SIG-M5 (cell line): Measurements from ENCODE around the gene TBC1D17.

Experiments used
- DNase-seq: peaks from one replicate; lab custom pipeline; 2025; lab: John Stamatoyannopoulos, UW

The TBC1D17 gene

GRCh38 chr19:49877020-49877878 lies at the start of gene TBC1D17, which contains the start of gene AKT1S1:
Gene TBC1D17, plus strand, starts transcription at chr19:49877702. Its CDS starts 22 bp downstream, at chr19:49877724.
Gene AKT1S1, minus strand, starts transcription at chr19:49877355. Its CDS starts 4,060 bp downstream, at chr19:49873295.
- peak; percentile 96 for DNase-seq

- no peak for DNase-seq
These were observed 48.3 kb upstream of the TBC1D17 start for GRCh38 chr19:49829200-49829599.

- DNase-seq: no peak
These were observed 47.8 kb upstream of the TBC1D17 start for GRCh38 chr19:49829721-49830120.

- DNase-seq: no peak
These were observed 46.7 kb upstream of the TBC1D17 start for GRCh38 chr19:49830766-49831165.

GRCh38 chr19:49831592-49831991 lies 45.9 kb upstream of the TBC1D17 start:
- DNase-seq: no peak

GRCh38 chr19:49832556-49832955 lies 44.9 kb upstream of the TBC1D17 start:
- no peak for DNase-seq

GRCh38 chr19:49833599-49833998 lies 43.9 kb upstream of the TBC1D17 start:
- DNase-seq: no peak

- no peak for DNase-seq
These were observed 41.9 kb upstream of the TBC1D17 start for GRCh38 chr19:49835562-49835961.

GRCh38 chr19:49836176-49837008 lies 41.1 kb upstream of the TBC1D17 start:
- no peak for DNase-seq

GRCh38 chr19:49837009-49837310 lies 40.5 kb upstream of the TBC1D17 start:
- DNase-seq: no peak

- DNase-seq: no peak
These were observed 40.1 kb upstream of the TBC1D17 start for GRCh38 chr19:49837425-49837824.

GRCh38 chr19:49838885-49839588 lies 38.5 kb upstream of the TBC1D17 start:
- DNase-seq: no peak

- DNase-seq: no peak
These were observed 37.8 kb upstream of the TBC1D17 start for GRCh38 chr19:49839713-49840112.

- DNase-seq: no peak
These were observed 37.2 kb upstream of the TBC1D17 start for GRCh38 chr19:49840321-49840720.

- no peak for DNase-seq
These were observed 36.7 kb upstream of the TBC1D17 start for GRCh38 chr19:49840736-49841249.

GRCh38 chr19:49843265-49843664 lies 34.2 kb upstream of the TBC1D17 start:
- no peak for DNase-seq

- peak; percentile 31 for DNase-seq
These were observed 33.1 kb upstream of the TBC1D17 start for GRCh38 chr19:49844138-49845095.

- no peak for DNase-seq
These were observed 32.1 kb upstream of the TBC1D17 start for GRCh38 chr19:49845414-49845813.

- no peak for DNase-seq
These were observed 31.1 kb upstream of the TBC1D17 start for GRCh38 chr19:49846408-49846807.

GRCh38 chr19:49847731-49848696 lies 29.5 kb upstream of the TBC1D17 start:
- peak; percentile 28 for DNase-seq
